OCI-LY3 (cell line): ENCODE measurements around the gene ASMT.

Experiments used
- H2AFZ ChIP-seq: fragments of 200-600, 300-600 bp; shearing (Covaris generic); 2 replicates; pipeline ENCODE4 v1.6.0; 2014; ENCODE audit warnings: antibody characterized with exemption, low read depth, low read length
- H3K27ac ChIP-seq: fragments of 200-600, 300-600 bp; sonication (generic); 2 replicates; pipeline ENCODE4 v1.5.1; 2014; ENCODE audit warnings: mild to moderate bottlenecking, low read length, moderate library complexity, mixed read lengths
- H3K27me3 ChIP-seq: fragments of 200-600, 300-600 bp; sonication (generic); 2 replicates; pipeline ENCODE4 v1.6.1; 2014; ENCODE audit warnings: low read depth, low read length, mixed read lengths
- H3K36me3 ChIP-seq: fragments of 200-600, 300-600 bp; sonication (generic); replicated peaks from 2 replicates; pipeline ENCODE3; 2014; ENCODE audit warnings: low read depth, low read length, mixed read lengths
- H3K4me1 ChIP-seq: fragments of 300-600, 200-600 bp; sonication (generic); 2 replicates; pipeline ENCODE4 v1.6.1; 2014; ENCODE audit warnings: low read length, mixed read lengths
- H3K4me2 ChIP-seq: fragments of 200-600, 300-600 bp; sonication (generic); 2 replicates; pipeline ENCODE4 v1.6.1; 2014; ENCODE audit warnings: low read length, mixed read lengths
- H3K4me3 ChIP-seq: fragments of 300-600, 200-600 bp; sonication (generic); 2 replicates; pipeline ENCODE4 v1.5.1; 2014; ENCODE audit warnings: antibody characterized with exemption, mild to moderate bottlenecking, low read length, moderate library complexity
- H3K79me2 ChIP-seq: fragments of 300-600, 200-600 bp; shearing (Covaris generic); 2 replicates; pipeline ENCODE4 v1.6.1; 2014; ENCODE audit warnings: mild to moderate bottlenecking, low read length, mixed read lengths
- H3K9ac ChIP-seq: fragments of 300-600, 200-600 bp; shearing (Covaris generic); 2 replicates; pipeline ENCODE4 v1.6.0; 2014; ENCODE audit warnings: mild to moderate bottlenecking, low read length, moderate library complexity
- H3K9me3 ChIP-seq: fragments of 200-600, 300-600 bp; shearing (Covaris generic); 2 replicates; pipeline ENCODE4 v1.6.1; 2014; ENCODE audit warnings: low read length, mixed read lengths; ENCODE audit not compliant: insufficient read depth
- H4K20me1 ChIP-seq: fragments of 200-600, 300-600 bp; sonication (generic); 2 replicates; pipeline ENCODE4 v1.6.1; 2016; ENCODE audit warnings: low read length, mixed read lengths; ENCODE audit not compliant: insufficient read depth
- CTCF ChIP-seq: fragments of 200-600, 300-600 bp; sonication (generic); IDR thresholded peaks from 2 replicates; pipeline ENCODE4 v1.5.1; 2014; ENCODE audit warnings: antibody characterized with exemption, low read length, low read depth
- EZH2phosphoT487 ChIP-seq: fragments of 200-600 bp; shearing (Covaris generic); IDR thresholded peaks from 2 replicates; pipeline ENCODE4 v1.6.1; 2018; ENCODE audit warnings: antibody characterized with exemption, mixed run types, low read depth

Gene ASMT

DNA sequence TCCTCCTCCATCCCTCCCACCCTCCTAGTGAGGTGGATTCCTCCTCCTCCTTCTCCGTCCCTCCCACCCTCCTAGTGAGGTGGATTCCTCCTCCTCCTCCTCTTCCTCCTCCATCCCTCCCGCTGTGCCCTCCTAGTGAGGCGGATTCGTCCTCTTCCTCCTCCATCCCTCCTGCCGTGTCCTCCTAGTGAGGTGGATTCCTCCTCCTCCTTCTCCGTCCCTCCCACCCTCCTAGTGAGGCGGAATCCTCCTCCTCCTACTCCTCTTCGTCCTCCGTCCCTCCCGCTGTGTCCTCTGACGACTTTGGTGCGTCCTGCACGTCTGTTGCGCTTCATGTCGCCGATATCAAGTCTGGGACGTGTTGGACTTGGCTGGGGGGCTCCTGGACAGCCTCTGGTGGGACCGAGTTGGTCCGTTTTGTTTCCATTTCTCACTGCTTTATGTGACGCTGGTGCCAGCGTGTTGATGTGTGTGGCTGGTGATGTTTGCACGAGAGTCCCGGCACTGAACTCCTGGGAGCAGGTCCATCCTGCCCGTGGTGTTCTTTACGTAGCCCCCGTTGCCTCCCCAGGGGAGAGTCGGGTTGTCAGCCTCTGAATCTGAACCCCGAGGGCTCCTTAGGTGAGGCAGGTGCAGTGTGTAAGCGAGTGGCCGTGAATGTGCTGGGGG is 18.0 kb upstream of the ASMT start:
- peaks cover 59% of the 10 kb centered on the region for H4K20me1 ChIP-seq
- H3K4me1 ChIP-seq, result peaks cover 7% of the 10 kb centered on the region
- no peaks in the 10 kb centered on the region for H3K9me3 ChIP-seq
- no peaks in the 10 kb centered on the region for H3K27me3 ChIP-seq
- peaks cover 86% of the 10 kb centered on the region for H3K36me3 ChIP-seq
- H3K4me3 ChIP-seq, result no peak overlapping the region
- no peak overlapping the region for H3K9ac ChIP-seq
- H2AFZ ChIP-seq, result no peak overlapping the region
- no peak overlapping the region for H3K4me2 ChIP-seq
- no peak overlapping the region for H3K27ac ChIP-seq
- H3K79me2 ChIP-seq, result peaks cover 71% of the 10 kb centered on the region
- TF ChIP-seq CTCF, result no peak
- TF ChIP-seq EZH2phosphoT487, result no peak

- no peak overlapping the region for H3K9ac ChIP-seq
- H3K4me2 ChIP-seq, result no peak overlapping the region
- no peaks in the 10 kb centered on the region for H3K27me3 ChIP-seq
- H4K20me1 ChIP-seq, result peaks cover 54% of the 10 kb centered on the region
- no peak overlapping the region for H3K27ac ChIP-seq
- H3K9me3 ChIP-seq, result no peaks in the 10 kb centered on the region
- H3K4me3 ChIP-seq, result no peak overlapping the region
- H3K36me3 ChIP-seq, result peaks cover 93% of the 10 kb centered on the region
- peaks cover 64% of the 10 kb centered on the region for H3K79me2 ChIP-seq
- no peak overlapping the region for H2AFZ ChIP-seq
- H3K4me1 ChIP-seq, result peaks cover 7% of the 10 kb centered on the region
- TF ChIP-seq CTCF, result no peak
- TF ChIP-seq EZH2phosphoT487, result no peak
Observed at GRCh38 chrX:1597345-1598020, 17.4 kb upstream of the ASMT start.

GRCh38 chrX:1598021-1598875 is 16.6 kb upstream of the ASMT start:
- no peak overlapping the region for H2AFZ ChIP-seq
- H3K9me3 ChIP-seq, result no peaks in the 10 kb centered on the region
- no peak overlapping the region for H3K27ac ChIP-seq
- TF ChIP-seq CTCF (no peak), EZH2phosphoT487 (no peak)
- peaks cover 2% of the 10 kb centered on the region for H3K4me1 ChIP-seq
- peaks cover 93% of the 10 kb centered on the region for H3K36me3 ChIP-seq
- H3K9ac ChIP-seq, result no peak overlapping the region
- no peaks in the 10 kb centered on the region for H3K27me3 ChIP-seq
- peaks cover 46% of the 10 kb centered on the region for H4K20me1 ChIP-seq
- H3K79me2 ChIP-seq, result peaks cover 60% of the 10 kb centered on the region
- H3K4me2 ChIP-seq, result no peak overlapping the region
- H3K4me3 ChIP-seq, result no peak overlapping the region
